Coronary artery (tissue), 2 donors: ENCODE results near the gene DNAJC7.

Experiments
- DNase-seq: peaks from one replicate; pipeline ENCODE4 v3.0.0-alpha.2; 2017; ENCODE audit warnings: low spot score
- H3K27ac ChIP-seq, 2 donors: fragments of 200-600 bp; sonication (generic); one replicate each; pipeline ENCODE4 v1.5.1; 2016 to 2019
- H3K4me3 ChIP-seq: fragments of 200-600 bp; sonication (generic); 2 replicates; pipeline ENCODE4 v1.5.1; 2016; ENCODE audit warnings: mild to moderate bottlenecking, moderate library complexity
- TF ChIP-seq, protein P1 (sequence below): fragments of 200-600 bp; sonication (generic); IDR thresholded peaks from one replicate; pipeline ENCODE4 v1.5.1; 2019; ENCODE audit warnings: antibody characterized with exemption

The DNAJC7 gene

DNA sequence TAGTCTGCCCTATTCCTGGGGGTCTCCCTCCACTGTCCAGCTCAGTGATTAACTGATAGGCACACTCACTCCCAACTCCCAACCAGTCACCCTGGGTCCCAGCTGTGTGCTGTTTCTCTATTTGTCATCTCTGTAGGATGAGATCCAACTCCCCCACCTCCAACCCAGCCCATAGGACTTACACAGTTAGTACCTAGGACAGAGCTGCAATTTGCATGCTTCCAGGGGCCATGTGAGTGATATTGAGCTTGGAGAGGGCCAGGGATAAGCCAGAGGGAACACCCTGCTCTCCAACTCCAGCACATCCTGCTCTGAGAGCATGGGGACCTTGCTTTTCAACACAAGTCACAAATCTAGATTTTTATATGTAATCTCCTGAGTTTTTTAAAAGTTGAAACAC lies 24.4 kb upstream of the DNAJC7 start:
- Histone ChIP-seq H3K4me3 (no peak overlapping the region), H3K27ac (no peak overlapping the region)
- TF ChIP-seq, protein P1, sequence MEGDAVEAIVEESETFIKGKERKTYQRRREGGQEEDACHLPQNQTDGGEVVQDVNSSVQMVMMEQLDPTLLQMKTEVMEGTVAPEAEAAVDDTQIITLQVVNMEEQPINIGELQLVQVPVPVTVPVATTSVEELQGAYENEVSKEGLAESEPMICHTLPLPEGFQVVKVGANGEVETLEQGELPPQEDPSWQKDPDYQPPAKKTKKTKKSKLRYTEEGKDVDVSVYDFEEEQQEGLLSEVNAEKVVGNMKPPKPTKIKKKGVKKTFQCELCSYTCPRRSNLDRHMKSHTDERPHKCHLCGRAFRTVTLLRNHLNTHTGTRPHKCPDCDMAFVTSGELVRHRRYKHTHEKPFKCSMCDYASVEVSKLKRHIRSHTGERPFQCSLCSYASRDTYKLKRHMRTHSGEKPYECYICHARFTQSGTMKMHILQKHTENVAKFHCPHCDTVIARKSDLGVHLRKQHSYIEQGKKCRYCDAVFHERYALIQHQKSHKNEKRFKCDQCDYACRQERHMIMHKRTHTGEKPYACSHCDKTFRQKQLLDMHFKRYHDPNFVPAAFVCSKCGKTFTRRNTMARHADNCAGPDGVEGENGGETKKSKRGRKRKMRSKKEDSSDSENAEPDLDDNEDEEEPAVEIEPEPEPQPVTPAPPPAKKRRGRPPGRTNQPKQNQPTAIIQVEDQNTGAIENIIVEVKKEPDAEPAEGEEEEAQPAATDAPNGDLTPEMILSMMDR = no peak
- no peak for DNase-seq

DNA sequence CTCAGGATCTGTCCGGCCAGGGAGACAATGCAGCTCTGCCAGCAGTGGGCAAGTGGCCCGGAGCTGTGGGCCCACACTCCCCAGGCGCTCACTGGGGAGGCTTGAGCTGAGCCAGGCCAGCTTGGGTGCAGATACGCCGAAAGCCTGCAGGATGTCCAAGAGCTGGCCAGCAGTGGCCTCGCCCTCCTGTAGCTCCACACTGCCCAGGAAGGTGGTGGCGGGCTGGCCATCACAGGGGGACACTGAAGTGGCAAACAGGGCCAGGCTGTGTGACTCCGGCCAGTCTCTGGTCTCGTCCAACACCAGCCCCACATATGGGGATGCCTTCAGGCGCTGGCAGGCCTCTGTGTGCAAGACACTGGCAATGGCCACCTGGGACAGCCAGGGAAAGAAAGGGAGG lies 23.6 kb upstream of the DNAJC7 start:
- Histone ChIP-seq H3K27ac (no peak overlapping the region), H3K4me3 (no peak overlapping the region)
- TF ChIP-seq, protein P1 = no peak
- no peak for DNase-seq

DNA sequence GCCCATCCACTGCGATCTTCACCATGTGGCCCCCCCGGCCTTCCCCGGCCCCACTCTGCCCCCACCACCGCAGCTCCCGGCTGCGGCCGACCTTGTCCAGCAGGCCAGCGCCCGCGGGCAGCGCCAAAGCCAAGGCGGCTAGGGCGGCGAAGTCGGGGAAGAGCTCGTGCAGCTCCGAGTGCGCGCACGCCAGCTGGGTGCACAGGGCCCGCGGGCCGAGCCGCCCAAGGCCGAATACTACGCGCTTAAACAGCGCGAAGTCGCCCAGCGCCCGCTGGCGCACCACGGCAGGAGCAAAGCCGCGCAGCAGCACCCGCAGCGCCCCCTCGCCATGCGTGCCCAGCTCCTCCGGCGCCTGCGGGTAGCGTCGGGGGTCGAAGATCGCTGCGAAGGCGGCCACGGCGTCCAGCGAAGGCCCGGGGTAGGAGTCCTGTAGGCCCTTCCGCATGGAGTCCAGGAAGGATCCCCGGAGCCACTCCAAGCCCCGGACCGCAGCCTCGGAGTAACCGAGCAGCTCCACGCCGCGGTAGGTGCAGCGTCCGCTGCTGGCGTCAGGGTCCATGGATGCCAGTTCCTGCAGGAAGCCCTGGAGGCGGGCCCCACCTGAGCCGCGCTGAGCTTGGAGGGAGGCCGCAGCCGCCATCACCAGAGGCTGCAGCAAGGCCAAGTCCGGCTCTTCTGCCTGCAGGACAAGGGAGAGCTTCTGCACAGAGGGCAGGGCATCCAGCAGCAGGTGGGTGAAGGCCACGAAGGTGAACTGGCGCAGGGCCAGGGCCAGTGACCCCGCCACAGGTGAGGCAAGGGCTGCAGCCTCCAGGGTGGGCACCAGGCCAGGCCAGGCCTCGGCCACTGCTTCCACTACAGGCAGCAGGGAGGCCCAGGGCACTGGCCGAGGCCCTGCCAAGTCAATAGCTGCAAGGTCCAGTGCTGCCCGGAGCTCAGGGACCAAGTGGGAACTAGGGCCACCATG lies 22.8 kb upstream of the DNAJC7 start:
- DNase-seq = no peak
- Histone ChIP-seq H3K4me3 (peak overlapping the region; percentile 25), H3K27ac (no peak overlapping the region)
- TF ChIP-seq, protein P1 = no peak

DNA sequence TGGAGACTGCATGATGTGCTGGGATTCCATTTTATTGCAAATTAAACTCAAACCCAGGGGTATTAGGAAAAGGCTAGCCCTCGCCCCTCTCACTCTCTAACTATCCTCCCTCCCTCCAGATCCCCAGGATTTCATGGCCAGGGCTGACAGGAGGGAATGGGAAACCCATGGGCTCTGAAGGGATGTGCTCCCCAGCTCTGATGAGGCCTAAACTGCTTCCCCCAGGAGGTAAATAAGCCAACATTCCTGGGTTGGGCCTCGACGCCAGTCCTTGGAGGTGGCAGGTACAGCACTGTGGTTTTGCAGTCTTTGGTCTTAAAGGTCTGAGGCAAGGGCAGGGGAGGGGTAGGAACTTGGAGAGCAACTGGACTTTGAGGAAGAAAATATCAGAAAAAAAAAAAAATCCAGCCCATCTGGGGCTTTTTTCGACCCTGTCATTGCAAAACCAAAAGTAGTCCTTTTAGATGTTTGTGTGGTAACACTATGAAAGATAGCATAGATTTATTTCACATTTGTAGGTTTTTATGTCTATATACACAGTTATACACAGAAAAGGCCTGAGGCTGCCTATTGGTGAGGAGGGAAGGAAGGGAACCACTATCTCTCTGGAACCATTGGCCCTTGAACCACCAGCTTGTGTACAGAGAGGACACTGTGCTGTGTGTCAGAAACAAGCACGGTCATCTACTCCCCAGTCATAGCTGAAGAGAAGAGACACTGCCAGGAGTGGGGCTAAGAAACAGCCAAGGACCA lies 21.2 kb upstream of the DNAJC7 start:
- Histone ChIP-seq H3K27ac (no peak overlapping the region), H3K4me3 (no peak overlapping the region)
- DNase-seq = no peak
- TF ChIP-seq, protein P1 = no peak

DNA sequence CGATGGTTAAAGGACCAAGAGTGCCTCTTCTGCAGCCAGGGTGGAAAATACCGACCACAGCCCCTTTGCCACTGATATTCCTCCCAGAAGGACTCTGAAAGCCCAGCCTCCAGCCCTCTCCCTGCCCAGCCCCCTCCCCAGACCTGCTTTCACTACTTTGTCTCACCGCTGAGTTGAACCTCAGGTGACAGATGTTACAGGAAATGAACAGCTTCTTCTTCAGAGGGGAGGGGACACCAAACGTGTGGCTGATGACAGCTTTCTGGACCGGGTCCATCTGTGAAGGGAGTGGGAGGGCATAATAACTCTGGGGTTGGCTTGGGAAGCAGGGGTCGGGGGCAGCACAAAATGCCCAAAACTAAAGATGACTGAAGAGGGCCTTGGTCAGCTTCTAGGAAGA lies 16.8 kb upstream of the DNAJC7 start:
- H3K4me3 ChIP-seq = no peak overlapping the region
- no peak overlapping the region for H3K27ac ChIP-seq
- DNase-seq = no peak
- TF ChIP-seq, protein P1 = no peak

DNA sequence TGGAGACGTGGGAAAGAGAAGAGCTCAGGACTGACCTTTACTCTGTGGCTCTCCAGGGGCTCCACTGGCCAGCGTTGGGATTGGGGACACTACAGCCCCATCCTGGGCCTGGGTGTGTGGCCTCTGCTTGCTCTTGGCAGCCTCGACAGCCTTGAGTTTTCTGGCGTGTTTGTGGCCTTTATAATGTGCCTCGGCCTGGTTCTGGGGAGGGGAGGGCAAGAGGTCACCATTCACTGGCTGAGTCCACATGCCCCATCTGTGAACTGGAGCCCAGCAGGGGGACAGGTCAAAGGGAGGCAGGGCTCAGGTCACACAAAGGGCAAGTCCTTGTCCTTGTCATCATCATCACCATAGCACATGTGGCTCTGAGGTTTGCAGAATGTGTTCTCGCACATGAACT lies 14.3 kb upstream of the DNAJC7 start:
- no peak overlapping the region for H3K4me3 ChIP-seq
- no peak overlapping the region for H3K27ac ChIP-seq
- TF ChIP-seq, protein P1 = no peak
- DNase-seq = no peak
